ENCODE measurements around the gene UPF3B.
A peak's percentile ranks its signal among the peaks of the same experiment; 100 is the strongest.
"Not testable (repeated sequence)": the region's sequence is repeated elsewhere in the genome, so short reads cannot be mapped to it uniquely, and the experiment has no call there.

Gene UPF3B

GRCh38 chrX:119852382-119853353, at the start of gene UPF3B:
TSS of gene UPF3B (minus strand) at chrX:119852963. CDS start at chrX:119852928, 35 bp downstream.
- DNase-seq: peak; percentile 92 to 95

- DNase-seq: no peak
Observed at GRCh38 chrX:119900976-119901375, 48.2 kb upstream of the UPF3B start.

GRCh38 chrX:119899125-119899524, 46.4 kb upstream of the UPF3B start:
- no peak for DNase-seq

GRCh38 chrX:119895843-119896326, 43.1 kb upstream of the UPF3B start, which contains the start of gene AKAP14:
TSS of gene AKAP14 (plus strand) at chrX:119895893. CDS start at chrX:119903224, 7,331 bp downstream.
- DNase-seq: no peak

- not testable (repeated sequence) for DNase-seq
Observed at GRCh38 chrX:119891961-119892692, 39.4 kb upstream of the UPF3B start.

GRCh38 chrX:119890626-119891025, 37.9 kb upstream of the UPF3B start:
- not testable (repeated sequence) for DNase-seq

- DNase-seq: peak; percentile 38 to 56
Observed at GRCh38 chrX:119887721-119888425, 35.1 kb upstream of the UPF3B start.

GRCh38 chrX:119885554-119886428, 33.0 kb upstream of the UPF3B start:
- DNase-seq: no peak

- peak; percentile 6 to 17 for DNase-seq
Observed at GRCh38 chrX:119880552-119881437, 28.0 kb upstream of the UPF3B start.

- no peak for DNase-seq
Observed at GRCh38 chrX:119880076-119880475, 27.3 kb upstream of the UPF3B start.

- DNase-seq: no peak
Observed at GRCh38 chrX:119878740-119879139, 26.0 kb upstream of the UPF3B start.

GRCh38 chrX:119871599-119872395, 19.0 kb upstream of the UPF3B start, which contains the start of the genes NDUFA1 and RNF113A:
TSS of gene NDUFA1 (plus strand) at chrX:119871832. CDS start at chrX:119871912, 80 bp downstream.
TSS of gene RNF113A (minus strand) at chrX:119871733. CDS start at chrX:119871613, 120 bp downstream.
- DNase-seq: peak; percentile 74 to 76

GRCh38 chrX:119871245-119871598, 18.5 kb upstream of the UPF3B start:
- DNase-seq: peak in 1 of 2 donors; percentile 5

- peak; percentile 12 to 16 for DNase-seq
Observed at GRCh38 chrX:119870626-119871131, 17.9 kb upstream of the UPF3B start.

GRCh38 chrX:119853444-119853843, 681 bp upstream of the UPF3B start:
- no peak for DNase-seq

GRCh38 chrX:119833905-119834304, 18.9 kb downstream of the UPF3B start:
- DNase-seq: no peak

- no peak for DNase-seq
Observed at GRCh38 chrX:119828446-119828845, 24.3 kb downstream of the UPF3B start.

- no peak for DNase-seq
Observed at GRCh38 chrX:119826399-119826959, 26.3 kb downstream of the UPF3B start.

GRCh38 chrX:119824221-119824620, 28.5 kb downstream of the UPF3B start:
- DNase-seq: not testable (repeated sequence)

All from activated CD4-positive, alpha-beta T cell treated with anti-CD3 and anti-CD28 coated beads for 4 hours (primary cell).